Endothelial cell (in vitro differentiated cells): ENCODE data around the gene PVALEF. TPM values are rescaled to one million over a fixed set of nuclear protein-coding genes. Genes with fewer than 3 reads are reported as not detected.

Source experiments
- DNase-seq: peaks from one replicate; pipeline ENCODE4 v3.0.0; 2021; ENCODE audit warnings: low spot score
- H3K27ac Mint-ChIP-seq: one replicate; pipeline ENCODE4 v1.8.0; 2021; ENCODE audit warnings: mixed read lengths, inconsistent platforms; ENCODE audit not compliant: unreplicated experiment
- H3K27me3 Mint-ChIP-seq: one replicate; pipeline ENCODE4 v1.8.0; 2021; ENCODE audit warnings: mild to moderate bottlenecking, moderate library complexity, mixed read lengths, inconsistent platforms; ENCODE audit not compliant: unreplicated experiment
- H3K36me3 Mint-ChIP-seq: one replicate; pipeline ENCODE4 v1.8.0; 2021; ENCODE audit warnings: mild to moderate bottlenecking, low read depth, mixed read lengths, inconsistent platforms; ENCODE audit not compliant: unreplicated experiment
- H3K4me1 Mint-ChIP-seq: one replicate; pipeline ENCODE4 v1.8.0; 2021; ENCODE audit warnings: mild to moderate bottlenecking, mixed read lengths, inconsistent platforms; ENCODE audit not compliant: unreplicated experiment
- H3K4me3 Mint-ChIP-seq: one replicate; pipeline ENCODE4 v1.8.0; 2021; ENCODE audit warnings: mild to moderate bottlenecking, mixed read lengths, inconsistent platforms; ENCODE audit not compliant: unreplicated experiment
- H3K9me3 Mint-ChIP-seq: one replicate; pipeline ENCODE4 v1.8.0; 2021; ENCODE audit warnings: mixed read lengths, inconsistent platforms; ENCODE audit not compliant: unreplicated experiment
- microRNA-seq: library from miRNA; unstranded; fragments of <30 nt; microRNA quantifications from one replicate; pipeline ENCODE4, GENCODE V29; 2020; ENCODE audit not compliant: unreplicated experiment
- total RNA-seq: library from RNA; stranded (reverse); fragmentation: NEBNext Ultra II Directional; extraction: Animal tissue kit (Norgen Biotek cat#: 25700); gene quantifications from one replicate; pipeline ENCODE4 v1.2.1, GENCODE V29; 2021; ENCODE audit not compliant: unreplicated experiment
- TF ChIP-seq, protein P1 (sequence below): fragments of 200-600 bp; sonication (generic); IDR thresholded peaks from one replicate; pipeline ENCODE4 v1.5.0; 2021; ENCODE audit warnings: antibody characterized with exemption; ENCODE audit not compliant: unreplicated experiment

PVALEF gene
- total RNA-seq, 1 donor from 2014 or later, result not detected

DNA sequence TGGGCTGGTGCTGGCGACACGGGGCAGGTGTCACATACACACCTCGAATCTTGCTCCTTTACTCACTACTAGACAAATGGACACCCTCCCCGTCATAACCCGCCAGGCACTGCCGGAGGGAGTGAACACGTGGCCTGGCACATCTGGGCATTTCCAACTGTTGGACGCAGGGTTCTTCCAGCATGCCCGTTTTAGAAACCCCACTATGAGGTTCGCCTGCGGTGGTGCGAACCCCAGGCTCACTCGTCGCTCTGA, 64.3 kb downstream of the PVALEF start:
- TF ChIP-seq, protein P1, sequence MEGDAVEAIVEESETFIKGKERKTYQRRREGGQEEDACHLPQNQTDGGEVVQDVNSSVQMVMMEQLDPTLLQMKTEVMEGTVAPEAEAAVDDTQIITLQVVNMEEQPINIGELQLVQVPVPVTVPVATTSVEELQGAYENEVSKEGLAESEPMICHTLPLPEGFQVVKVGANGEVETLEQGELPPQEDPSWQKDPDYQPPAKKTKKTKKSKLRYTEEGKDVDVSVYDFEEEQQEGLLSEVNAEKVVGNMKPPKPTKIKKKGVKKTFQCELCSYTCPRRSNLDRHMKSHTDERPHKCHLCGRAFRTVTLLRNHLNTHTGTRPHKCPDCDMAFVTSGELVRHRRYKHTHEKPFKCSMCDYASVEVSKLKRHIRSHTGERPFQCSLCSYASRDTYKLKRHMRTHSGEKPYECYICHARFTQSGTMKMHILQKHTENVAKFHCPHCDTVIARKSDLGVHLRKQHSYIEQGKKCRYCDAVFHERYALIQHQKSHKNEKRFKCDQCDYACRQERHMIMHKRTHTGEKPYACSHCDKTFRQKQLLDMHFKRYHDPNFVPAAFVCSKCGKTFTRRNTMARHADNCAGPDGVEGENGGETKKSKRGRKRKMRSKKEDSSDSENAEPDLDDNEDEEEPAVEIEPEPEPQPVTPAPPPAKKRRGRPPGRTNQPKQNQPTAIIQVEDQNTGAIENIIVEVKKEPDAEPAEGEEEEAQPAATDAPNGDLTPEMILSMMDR, result no peak
- Mint-ChIP-seq H3K27me3 (peaks cover 9% of the 10 kb centered on the region), H3K4me3 (peak overlapping the region; percentile 21), H3K4me1 (peaks cover 4% of the 10 kb centered on the region), H3K9me3 (no peaks in the 10 kb centered on the region), H3K27ac (no peak overlapping the region), H3K36me3 (peaks cover 23% of the 10 kb centered on the region)
- DNase-seq, result no peak

- DNase-seq, result no peak
- peaks cover 12% of the 10 kb centered on the region for H3K27me3 Mint-ChIP-seq
- no peaks in the 10 kb centered on the region for H3K9me3 Mint-ChIP-seq
- peak overlapping the region; percentile 65 for H3K4me3 Mint-ChIP-seq
- no peak overlapping the region for H3K27ac Mint-ChIP-seq
- TF ChIP-seq, protein P1, result peak; percentile 44
- H3K4me1 Mint-ChIP-seq, result peaks cover 8% of the 10 kb centered on the region
- peaks cover 28% of the 10 kb centered on the region for H3K36me3 Mint-ChIP-seq
Observed at GRCh38 chr17:81230043-81230820, 64.9 kb downstream of the PVALEF start.

DNA sequence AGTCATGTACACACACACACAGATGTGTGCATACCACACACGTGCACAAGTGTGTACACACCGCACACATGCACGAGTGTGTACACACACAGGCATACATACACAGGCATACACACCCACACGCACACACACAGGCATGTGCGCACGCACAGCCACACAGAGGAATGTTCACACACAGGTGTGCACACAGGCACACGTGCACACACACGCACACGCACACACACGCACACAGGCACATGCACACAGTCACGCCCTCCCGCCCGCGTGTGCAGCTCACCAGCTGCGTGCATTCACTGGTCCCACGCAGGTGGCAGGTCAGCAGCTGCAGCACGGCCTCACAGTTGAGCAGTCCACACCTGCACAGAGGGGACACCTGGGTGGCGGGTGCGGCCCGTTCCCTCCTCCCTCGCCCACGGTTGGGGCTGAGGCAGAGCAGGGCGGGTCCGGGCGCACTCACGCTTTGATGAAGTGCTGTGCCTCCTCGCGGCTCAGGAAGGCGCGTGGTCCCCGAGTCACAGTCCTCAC, 65.9 kb downstream of the PVALEF start:
- Mint-ChIP-seq H3K9me3 (no peaks in the 10 kb centered on the region), H3K27ac (peak overlapping the region; percentile 78), H3K4me3 (peak overlapping the region; percentile 65), H3K4me1 (peaks cover 8% of the 10 kb centered on the region), H3K27me3 (peaks cover 12% of the 10 kb centered on the region), H3K36me3 (peaks cover 28% of the 10 kb centered on the region)
- DNase-seq, result no peak
- TF ChIP-seq, protein P1, result no peak

DNA sequence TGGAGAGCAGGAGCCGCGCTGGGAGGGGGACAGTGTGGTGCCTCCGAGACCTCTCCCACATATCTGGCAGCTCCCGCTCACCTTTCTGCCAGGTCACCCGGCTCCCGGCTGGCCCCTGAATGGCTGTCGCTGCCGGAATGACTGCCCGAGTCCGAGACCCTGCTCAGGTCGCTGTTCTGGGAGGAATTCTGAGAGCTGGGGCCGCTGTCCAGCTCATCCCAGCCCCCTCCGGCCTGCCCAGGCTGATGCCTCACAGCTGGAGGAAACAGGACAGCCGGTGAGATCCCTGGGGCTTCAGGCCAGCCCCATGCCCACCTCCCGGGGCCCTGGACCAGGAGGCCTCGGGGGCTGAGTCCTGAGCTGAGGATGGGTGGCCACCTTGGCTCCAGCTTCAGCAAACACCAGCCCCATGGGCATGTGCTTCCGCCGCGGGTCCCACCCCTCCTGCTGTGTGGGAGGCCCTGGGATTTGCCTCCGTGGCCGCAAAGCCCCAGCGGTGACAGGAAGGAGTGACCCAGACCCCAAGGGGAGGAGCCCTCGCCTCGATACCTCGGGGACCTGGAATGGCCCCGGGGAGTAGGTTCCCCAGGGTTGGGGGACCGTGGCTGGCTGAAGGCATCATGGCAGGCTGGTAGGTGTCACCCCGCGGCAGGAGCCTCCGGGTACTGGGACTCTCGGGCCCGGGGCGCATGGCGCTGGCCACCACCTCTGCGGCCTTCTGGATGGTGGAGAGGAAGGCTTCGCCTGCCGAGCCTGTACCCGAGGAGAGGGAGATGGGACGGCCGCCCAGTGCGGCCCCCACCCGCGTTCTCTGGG, 66.7 kb downstream of the PVALEF start:
- no peak for DNase-seq
- H3K9me3 Mint-ChIP-seq, result no peaks in the 10 kb centered on the region
- peaks cover 28% of the 10 kb centered on the region for H3K36me3 Mint-ChIP-seq
- TF ChIP-seq, protein P1, result no peak
- no peak overlapping the region for H3K27ac Mint-ChIP-seq
- peaks cover 8% of the 10 kb centered on the region for H3K4me1 Mint-ChIP-seq
- H3K27me3 Mint-ChIP-seq, result peaks cover 12% of the 10 kb centered on the region
- no peak overlapping the region for H3K4me3 Mint-ChIP-seq

Small RNA genes within 50 kb of the gene (microRNA-seq; reads per million reads assigned to microRNA genes)
- gene MIR1250 (2.2 reads per million, percentile 31 among the genes with 10 or more reads in this experiment), gene MIR3065 (not detected), gene MIR338 (not detected), gene MIR657 (not detected)

Other genes with a start within 250 kb of the PVALEF start
- gene CHMP6, start 173.7 kb upstream of the PVALEF start, total RNA-seq, result 34.3 TPM
- gene BAIAP2, start 130.4 kb upstream of the PVALEF start, total RNA-seq, result 67.8 TPM
- 7.7 TPM for gene AATK, start 714 bp downstream of the PVALEF start, total RNA-seq
- 21.1 TPM for gene CEP131, start 57.5 kb downstream of the PVALEF start, total RNA-seq
- 43.8 TPM for gene TEPSIN, start 73.5 kb downstream of the PVALEF start, total RNA-seq
- gene NDUFAF8, start 73.8 kb downstream of the PVALEF start, total RNA-seq, result 31.2 TPM
- 57.2 TPM for gene SLC38A10, start 129.8 kb downstream of the PVALEF start, total RNA-seq
- 10.7 TPM for gene BAHCC1, start 229.9 kb downstream of the PVALEF start, total RNA-seq